ENCODE measurements around the gene RFTN2. TPM values are rescaled to one million over a fixed set of nuclear protein-coding genes. Genes with fewer than 3 reads are reported as not detected.
A peak's percentile ranks its signal among the peaks of the same experiment; 100 is the strongest.
"Not testable (repeated sequence)": the region's sequence is repeated elsewhere in the genome, so short reads cannot be mapped to it uniquely, and the experiment has no call there.

The RFTN2 gene
- total RNA-seq, 3 donors from 2014 or later, result 2.3 to 21.1 (median 7.6) TPM

DNA sequence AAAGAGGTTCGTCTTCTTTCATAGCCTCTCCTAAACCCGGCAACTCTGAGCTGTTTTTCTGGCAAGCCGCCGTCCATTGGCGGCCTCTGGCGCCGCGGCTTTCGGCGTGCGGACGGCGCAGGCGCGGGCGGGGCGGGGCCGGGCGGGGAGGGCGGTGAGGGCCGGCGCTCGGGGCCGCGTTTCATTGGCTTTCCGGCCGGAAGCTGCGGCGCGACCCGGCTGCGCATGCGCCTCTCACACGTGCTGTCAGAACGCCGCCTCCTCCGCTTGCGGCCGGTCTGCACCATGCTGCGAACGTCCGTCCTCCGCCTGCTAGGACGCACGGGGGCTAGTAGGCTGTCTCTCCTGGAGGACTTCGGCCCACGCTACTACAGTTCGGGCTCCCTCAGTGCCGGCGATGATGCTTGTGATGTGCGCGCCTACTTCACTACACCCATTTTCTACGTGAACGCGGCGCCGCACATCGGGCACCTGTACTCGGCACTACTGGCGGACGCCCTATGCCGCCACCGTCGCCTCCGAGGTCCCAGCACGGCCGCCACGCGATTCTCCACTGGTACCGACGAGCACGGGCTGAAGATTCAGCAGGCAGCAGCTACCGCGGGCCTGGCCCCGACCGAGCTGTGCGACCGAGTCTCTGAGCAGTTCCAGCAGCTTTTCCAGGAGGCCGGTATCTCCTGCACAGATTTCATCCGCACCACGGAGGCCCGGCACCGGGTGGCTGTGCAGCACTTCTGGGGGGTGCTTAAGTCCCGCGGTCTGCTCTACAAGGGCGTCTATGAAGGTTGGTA lies 29.9 kb upstream of the RFTN2 start, which contains the start of gene MARS2:
Gene MARS2 (plus strand): TSS at position 249 of the 791 bp plus-strand sequence. CDS start 37 bp downstream, at position 286.
- Histone ChIP-seq H3K4me1 (peaks cover 0 to 25% of the 10 kb centered on the region in 2 donors), H3K36me3 (no peaks in the 10 kb centered on the region), H3K4me3 (peak within 1 kb of the TSS; percentile 81 to 90 (median 87)), H3K9me3 (no peaks in the 10 kb centered on the region), H3K27me3 (no peaks in the 10 kb centered on the region), H3K27ac (peak within 1 kb of the TSS; percentile 72 to 78)
- DNase-seq (ENCODE audit: low spot score in 2 of 2), result peak; percentile 88 to 91
- no peak for TF ChIP-seq CTCF (IDR thresholded peaks at IDR 0.05)
- TF ChIP-seq POLR2AphosphoS5 (IDR thresholded peaks at IDR 0.05), result peak in 2 of 3 donors; percentile 35 to 48
- no peak for TF ChIP-seq POLR2A (IDR thresholded peaks at IDR 0.05)
- intact Hi-C loops (cut with DNase I; ENCODE audit: low total_unique reads), result no loop called here

DNA sequence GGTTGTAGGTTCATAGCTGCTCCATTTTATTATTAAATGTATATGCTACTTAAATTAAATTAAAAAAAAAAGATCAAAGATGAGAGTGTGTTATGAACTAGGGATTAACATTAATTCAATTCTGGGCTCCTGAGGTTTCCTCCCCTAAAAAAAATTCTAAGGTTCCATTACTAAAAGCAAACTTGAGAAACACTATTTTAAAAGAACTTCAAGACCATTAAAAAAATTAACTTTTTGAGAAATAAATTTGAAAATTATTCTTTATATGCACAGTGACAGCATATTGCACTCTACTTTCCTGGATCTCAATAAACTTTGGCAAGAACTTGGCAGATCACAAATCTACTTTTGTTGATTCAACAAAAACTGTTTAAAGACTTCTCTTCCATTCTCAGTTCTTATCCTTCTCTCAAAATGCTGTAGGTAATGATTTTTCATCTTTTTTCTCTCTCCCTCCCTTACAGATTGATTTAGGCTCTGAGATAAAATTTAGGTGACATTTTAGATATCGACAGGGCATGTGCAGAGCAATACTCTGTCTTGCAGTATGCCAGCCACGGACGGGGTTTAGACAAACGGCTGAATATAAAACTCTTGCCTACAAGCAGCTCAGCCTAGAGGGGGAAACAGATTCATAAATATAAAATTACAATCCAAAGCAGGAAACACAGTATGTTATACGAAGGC lies 29.2 kb upstream of the RFTN2 start:
- TF ChIP-seq POLR2AphosphoS5 (IDR thresholded peaks at IDR 0.05) (no peak), CTCF (IDR thresholded peaks at IDR 0.05) (no peak), POLR2A (IDR thresholded peaks at IDR 0.05) (no peak)
- H3K36me3 ChIP-seq, result no peaks in the 10 kb centered on the region
- intact Hi-C loops (cut with DNase I; ENCODE audit: low total_unique reads), result no loop called here
- H3K4me1 ChIP-seq, result peaks cover 0 to 25% of the 10 kb centered on the region in 2 donors
- H3K27ac ChIP-seq, result peak overlapping the region; percentile 72 to 78
- peak overlapping the region; percentile 81 to 90 (median 87) for H3K4me3 ChIP-seq
- no peaks in the 10 kb centered on the region for H3K9me3 ChIP-seq
- no peak for DNase-seq (ENCODE audit: low spot score in 2 of 2)
- no peaks in the 10 kb centered on the region for H3K27me3 ChIP-seq

DNA sequence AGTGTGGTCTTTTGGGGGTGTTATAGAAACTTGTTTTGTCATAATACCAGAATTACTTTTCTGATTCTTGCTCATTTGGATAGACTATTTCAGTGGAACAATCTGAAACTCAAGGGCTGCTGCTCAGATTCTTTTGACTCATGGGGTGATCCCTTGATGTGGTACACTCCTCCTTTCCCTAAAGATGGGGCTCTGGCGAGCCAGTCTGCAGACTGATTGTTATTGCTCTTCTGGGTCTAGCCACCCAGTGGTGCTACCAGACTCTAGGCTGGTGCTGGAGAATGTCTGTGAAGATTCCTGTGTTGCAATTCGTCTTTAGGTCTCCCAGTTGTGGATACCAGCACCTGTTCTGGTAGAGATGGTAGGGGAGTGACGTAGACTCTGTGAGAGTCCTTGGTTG lies 25.6 kb upstream of the RFTN2 start:
- Histone ChIP-seq H3K27ac (no peak overlapping the region), H3K4me1 (no peaks in the 10 kb centered on the region), H3K4me3 (no peak overlapping the region), H3K9me3 (no peaks in the 10 kb centered on the region), H3K27me3 (no peaks in the 10 kb centered on the region), H3K36me3 (no peaks in the 10 kb centered on the region)
- TF ChIP-seq POLR2A (IDR thresholded peaks at IDR 0.05) (no peak), POLR2AphosphoS5 (IDR thresholded peaks at IDR 0.05) (no peak), CTCF (IDR thresholded peaks at IDR 0.05) (no peak)
- intact Hi-C loops (cut with DNase I; ENCODE audit: low total_unique reads), result no loop called here
- no peak for DNase-seq (ENCODE audit: low spot score in 2 of 2)

DNA sequence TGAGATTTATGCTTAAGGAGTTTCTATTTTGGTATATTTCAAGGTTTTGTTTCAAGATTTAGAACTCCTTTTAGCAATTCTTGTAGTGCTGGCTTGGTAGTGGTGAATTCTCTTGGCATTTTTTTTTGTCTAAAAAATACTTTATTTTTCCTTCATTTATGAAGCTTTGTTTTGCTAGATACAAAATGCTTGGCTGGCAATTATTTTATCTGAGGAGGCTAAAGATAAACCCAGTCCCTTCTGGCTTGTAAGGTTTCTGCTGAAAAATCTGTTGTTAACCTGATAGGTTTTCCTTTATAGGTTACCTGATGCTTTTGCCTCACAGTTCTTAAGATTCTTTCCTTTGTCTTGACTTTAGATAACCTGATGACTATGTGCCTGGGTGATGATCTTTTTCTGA lies 24.3 kb upstream of the RFTN2 start:
- H3K27me3 ChIP-seq; DNase-seq (ENCODE audit: low spot score in 2 of 2); H3K9me3 ChIP-seq; H3K4me1 ChIP-seq; H3K4me3 ChIP-seq; intact Hi-C loops (cut with DNase I; ENCODE audit: low total_unique reads); H3K36me3 ChIP-seq; H3K27ac ChIP-seq: not testable (repeated sequence)

DNA sequence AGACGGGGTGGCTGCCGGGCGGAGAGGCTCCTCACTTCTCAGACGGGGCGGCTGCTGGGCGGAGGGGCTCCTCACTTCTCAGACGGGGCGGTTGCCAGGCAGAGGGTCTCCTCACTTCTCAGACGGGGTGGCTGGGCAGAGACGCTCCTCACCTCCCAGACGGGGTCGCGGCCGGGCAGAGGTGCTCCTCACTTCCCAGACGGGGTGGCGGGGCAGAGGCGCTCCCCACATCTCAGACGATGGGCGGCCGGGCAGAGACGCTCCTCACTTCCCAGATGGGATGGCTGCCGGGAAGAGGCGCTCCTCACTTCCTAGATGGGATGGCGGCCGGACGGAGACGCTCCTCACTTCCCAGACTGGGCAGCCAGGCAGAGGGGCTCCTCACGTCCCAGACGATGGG lies 21.2 kb upstream of the RFTN2 start:
- intact Hi-C loops (cut with DNase I; ENCODE audit: low total_unique reads); H3K9me3 ChIP-seq; H3K27ac ChIP-seq; H3K4me1 ChIP-seq; H3K27me3 ChIP-seq; DNase-seq (ENCODE audit: low spot score in 2 of 2); H3K4me3 ChIP-seq; H3K36me3 ChIP-seq: not testable (repeated sequence)

GRCh38 chr2:197695971-197696370 lies 20.6 kb upstream of the RFTN2 start:
- DNase-seq (ENCODE audit: low spot score in 2 of 2); H3K4me1 ChIP-seq; H3K27me3 ChIP-seq; H3K36me3 ChIP-seq; intact Hi-C loops (cut with DNase I; ENCODE audit: low total_unique reads); H3K27ac ChIP-seq; H3K9me3 ChIP-seq; H3K4me3 ChIP-seq: not testable (repeated sequence)

DNA sequence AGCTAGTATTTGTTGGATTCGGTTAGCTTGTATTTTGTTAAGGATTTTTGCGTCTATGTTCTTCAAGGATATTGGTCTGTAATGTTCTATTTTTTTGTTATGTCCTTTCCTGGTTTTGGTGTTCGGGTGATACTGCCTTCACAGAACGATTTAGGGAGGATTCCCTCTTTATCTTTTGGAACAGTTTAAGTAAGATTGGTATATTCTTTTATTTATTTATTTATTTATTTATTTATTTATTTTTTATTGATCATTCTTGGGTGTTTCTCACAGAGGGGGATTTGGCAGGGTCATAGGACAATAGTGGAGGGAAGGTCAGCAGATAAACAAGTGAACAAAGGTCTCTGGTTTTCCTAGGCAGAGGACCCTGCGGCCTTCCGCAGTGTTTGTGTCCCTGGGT lies 19.8 kb upstream of the RFTN2 start:
- H3K9me3 ChIP-seq; H3K36me3 ChIP-seq; intact Hi-C loops (cut with DNase I; ENCODE audit: low total_unique reads); H3K4me1 ChIP-seq; H3K27ac ChIP-seq; H3K27me3 ChIP-seq; H3K4me3 ChIP-seq; DNase-seq (ENCODE audit: low spot score in 2 of 2): not testable (repeated sequence)
